Endothelial cell (in vitro differentiated cells): ENCODE results near the gene SPRY2. TPM values are rescaled to one million over a fixed set of nuclear protein-coding genes. Genes with fewer than 3 reads are reported as not detected.

ENCODE experiments used
- DNase-seq: peaks from one replicate; pipeline ENCODE4 v3.0.0; 2021; ENCODE audit warnings: low spot score
- H3K27ac Mint-ChIP-seq: one replicate; pipeline ENCODE4 v1.8.0; 2021; ENCODE audit warnings: mixed read lengths, inconsistent platforms; ENCODE audit not compliant: unreplicated experiment
- H3K27me3 Mint-ChIP-seq: one replicate; pipeline ENCODE4 v1.8.0; 2021; ENCODE audit warnings: mild to moderate bottlenecking, moderate library complexity, mixed read lengths, inconsistent platforms; ENCODE audit not compliant: unreplicated experiment
- H3K36me3 Mint-ChIP-seq: one replicate; pipeline ENCODE4 v1.8.0; 2021; ENCODE audit warnings: mild to moderate bottlenecking, low read depth, mixed read lengths, inconsistent platforms; ENCODE audit not compliant: unreplicated experiment
- H3K4me1 Mint-ChIP-seq: one replicate; pipeline ENCODE4 v1.8.0; 2021; ENCODE audit warnings: mild to moderate bottlenecking, mixed read lengths, inconsistent platforms; ENCODE audit not compliant: unreplicated experiment
- H3K4me3 Mint-ChIP-seq: one replicate; pipeline ENCODE4 v1.8.0; 2021; ENCODE audit warnings: mild to moderate bottlenecking, mixed read lengths, inconsistent platforms; ENCODE audit not compliant: unreplicated experiment
- H3K9me3 Mint-ChIP-seq: one replicate; pipeline ENCODE4 v1.8.0; 2021; ENCODE audit warnings: mixed read lengths, inconsistent platforms; ENCODE audit not compliant: unreplicated experiment
- total RNA-seq: library from RNA; stranded (reverse); fragmentation: NEBNext Ultra II Directional; extraction: Animal tissue kit (Norgen Biotek cat#: 25700); gene quantifications from one replicate; pipeline ENCODE4 v1.2.1, GENCODE V29; 2021; ENCODE audit not compliant: unreplicated experiment
- TF ChIP-seq, protein P1 (sequence below): fragments of 200-600 bp; sonication (generic); IDR thresholded peaks from one replicate; pipeline ENCODE4 v1.5.0; 2021; ENCODE audit warnings: antibody characterized with exemption; ENCODE audit not compliant: unreplicated experiment

Gene SPRY2
- total RNA-seq, 1 donor from 2014 or later = 21.7 TPM

DNA sequence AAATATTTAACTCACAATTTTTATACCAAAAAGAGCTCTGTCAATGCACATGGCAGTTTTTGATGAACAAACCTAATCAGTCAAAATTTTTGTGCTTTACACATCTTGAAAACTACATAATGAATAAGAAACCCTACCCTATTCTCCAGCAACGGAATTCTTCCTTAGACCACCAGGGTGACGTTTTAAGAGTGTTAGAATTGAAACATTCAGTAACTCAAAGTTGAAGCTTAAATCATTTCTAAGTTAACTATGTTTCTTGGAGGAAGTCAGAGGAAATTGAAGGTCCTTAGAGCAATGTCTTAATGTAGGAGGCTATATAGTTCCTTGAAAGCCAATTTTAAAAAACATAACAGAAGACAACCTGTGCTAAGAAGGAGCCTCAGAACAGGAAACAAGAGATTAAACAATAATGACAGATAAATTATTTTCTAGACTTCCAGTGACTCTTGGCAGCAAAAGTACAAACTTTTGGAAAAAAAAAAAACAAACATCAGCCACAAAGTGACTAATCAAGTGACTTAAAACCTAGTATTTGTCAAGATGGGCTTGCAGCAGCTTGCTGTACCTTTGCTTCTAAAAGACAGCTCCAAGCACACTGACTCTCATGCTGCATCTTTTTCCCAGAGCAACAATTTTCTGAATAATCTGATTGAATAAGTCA is 6.2 kb downstream of the SPRY2 start:
- Mint-ChIP-seq H3K36me3 (peaks cover 14% of the 10 kb centered on the region), H3K4me1 (peaks cover 14% of the 10 kb centered on the region), H3K27me3 (no peaks in the 10 kb centered on the region), H3K4me3 (peak overlapping the region; percentile 28), H3K9me3 (no peaks in the 10 kb centered on the region), H3K27ac (no peak overlapping the region)
- TF ChIP-seq, protein P1, sequence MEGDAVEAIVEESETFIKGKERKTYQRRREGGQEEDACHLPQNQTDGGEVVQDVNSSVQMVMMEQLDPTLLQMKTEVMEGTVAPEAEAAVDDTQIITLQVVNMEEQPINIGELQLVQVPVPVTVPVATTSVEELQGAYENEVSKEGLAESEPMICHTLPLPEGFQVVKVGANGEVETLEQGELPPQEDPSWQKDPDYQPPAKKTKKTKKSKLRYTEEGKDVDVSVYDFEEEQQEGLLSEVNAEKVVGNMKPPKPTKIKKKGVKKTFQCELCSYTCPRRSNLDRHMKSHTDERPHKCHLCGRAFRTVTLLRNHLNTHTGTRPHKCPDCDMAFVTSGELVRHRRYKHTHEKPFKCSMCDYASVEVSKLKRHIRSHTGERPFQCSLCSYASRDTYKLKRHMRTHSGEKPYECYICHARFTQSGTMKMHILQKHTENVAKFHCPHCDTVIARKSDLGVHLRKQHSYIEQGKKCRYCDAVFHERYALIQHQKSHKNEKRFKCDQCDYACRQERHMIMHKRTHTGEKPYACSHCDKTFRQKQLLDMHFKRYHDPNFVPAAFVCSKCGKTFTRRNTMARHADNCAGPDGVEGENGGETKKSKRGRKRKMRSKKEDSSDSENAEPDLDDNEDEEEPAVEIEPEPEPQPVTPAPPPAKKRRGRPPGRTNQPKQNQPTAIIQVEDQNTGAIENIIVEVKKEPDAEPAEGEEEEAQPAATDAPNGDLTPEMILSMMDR = no peak
- DNase-seq = no peak

DNA sequence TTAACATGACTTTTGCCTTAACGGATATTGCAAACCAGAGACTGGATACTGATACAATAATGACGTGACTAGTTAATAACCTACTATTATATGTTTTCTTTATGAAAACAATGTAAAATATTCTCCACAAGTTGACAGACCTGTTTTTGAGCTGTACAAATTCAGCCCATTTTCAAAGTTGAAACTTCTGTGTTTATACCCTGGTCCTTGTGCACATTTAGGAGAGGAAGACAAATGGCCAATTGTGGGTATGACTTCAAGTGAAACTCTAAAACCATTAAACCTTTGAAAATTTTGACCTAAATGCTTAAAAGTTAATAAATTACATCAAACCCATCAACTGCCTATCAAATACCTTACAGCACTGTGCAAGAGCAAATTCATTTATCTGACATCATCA is 8.9 kb downstream of the SPRY2 start:
- Mint-ChIP-seq H3K9me3 (no peaks in the 10 kb centered on the region), H3K4me3 (no peak overlapping the region), H3K4me1 (peaks cover 5% of the 10 kb centered on the region), H3K27me3 (no peaks in the 10 kb centered on the region), H3K27ac (no peak overlapping the region), H3K36me3 (peaks cover 6% of the 10 kb centered on the region)
- TF ChIP-seq, protein P1 = no peak
- DNase-seq = no peak

DNA sequence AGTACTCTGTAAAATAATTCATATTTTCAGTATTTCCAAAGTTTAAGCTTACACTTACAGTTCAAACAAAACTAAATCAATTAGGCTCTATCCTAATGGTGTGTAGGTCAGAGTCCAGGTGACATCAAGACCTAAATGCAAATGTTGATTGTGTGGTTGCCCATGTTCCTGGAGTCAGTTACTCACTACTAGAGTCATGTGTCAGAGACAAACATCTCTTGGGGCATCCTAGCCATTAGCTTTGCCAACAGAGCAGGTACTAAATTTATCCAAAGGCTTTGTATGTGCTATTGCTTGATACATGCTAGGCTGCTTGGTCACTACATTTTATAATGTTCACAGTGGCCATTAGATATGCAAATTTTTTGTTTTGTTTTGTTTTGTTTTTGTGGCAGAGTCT is 11.7 kb downstream of the SPRY2 start:
- Mint-ChIP-seq H3K27me3 (no peaks in the 10 kb centered on the region), H3K27ac (no peak overlapping the region), H3K36me3 (no peaks in the 10 kb centered on the region), H3K9me3 (no peaks in the 10 kb centered on the region), H3K4me3 (no peak overlapping the region), H3K4me1 (no peaks in the 10 kb centered on the region)
- no peak for DNase-seq
- TF ChIP-seq, protein P1 = no peak

DNA sequence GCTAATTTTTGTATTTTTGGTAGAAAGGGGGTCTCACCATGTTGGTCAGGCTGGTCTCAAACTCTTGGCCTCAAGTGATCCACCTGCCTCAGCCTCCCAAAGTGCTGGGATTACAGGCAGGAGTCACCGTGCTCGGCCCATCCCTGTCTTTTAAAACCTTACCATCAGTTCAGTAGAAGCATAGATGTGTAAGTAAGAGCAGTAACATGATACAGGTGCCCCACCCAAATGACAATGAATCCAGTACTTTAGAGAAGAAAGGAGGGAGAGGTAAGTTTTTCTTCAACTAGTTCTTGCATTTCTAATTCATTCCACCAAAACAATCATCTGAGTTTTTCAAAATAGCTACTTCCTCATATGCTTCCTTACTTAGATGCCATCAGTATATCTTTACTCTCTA is 21.9 kb downstream of the SPRY2 start:
- no peaks in the 10 kb centered on the region for H3K27me3 Mint-ChIP-seq
- DNase-seq = no peak

More for the DNA sequence above, 21.9 kb downstream of the SPRY2 start:
- H3K36me3 Mint-ChIP-seq = no peaks in the 10 kb centered on the region
- H3K4me1 Mint-ChIP-seq = no peaks in the 10 kb centered on the region
- H3K27ac Mint-ChIP-seq = no peak overlapping the region
- TF ChIP-seq, protein P1 = no peak
- H3K4me3 Mint-ChIP-seq = no peak overlapping the region
- H3K9me3 Mint-ChIP-seq = peaks cover 5% of the 10 kb centered on the region
